Osteocyte (in vitro differentiated cells): ENCODE results near the gene SLC4A11. TPM values are rescaled to one million over a fixed set of nuclear protein-coding genes. Genes with fewer than 3 reads are reported as not detected.

Source experiments
- DNase-seq: peaks from one replicate; pipeline ENCODE4 v3.0.0; 2021; ENCODE audit warnings: mixed read lengths; ENCODE audit not compliant: unreplicated experiment; ENCODE audit errors: extremely low spot score
- H3K27ac Mint-ChIP-seq: one replicate; pipeline ENCODE4 v1.8.0; 2021; ENCODE audit warnings: mild to moderate bottlenecking, mixed read lengths; ENCODE audit not compliant: unreplicated experiment
- H3K27me3 Mint-ChIP-seq: one replicate; pipeline ENCODE4 v1.8.0; 2021; ENCODE audit warnings: mixed read lengths; ENCODE audit not compliant: unreplicated experiment
- H3K36me3 Mint-ChIP-seq: one replicate; pipeline ENCODE4 v1.8.0; 2021; ENCODE audit warnings: mixed read lengths; ENCODE audit not compliant: unreplicated experiment
- H3K4me1 Mint-ChIP-seq: one replicate; pipeline ENCODE4 v1.8.0; 2021; ENCODE audit warnings: mixed read lengths; ENCODE audit not compliant: unreplicated experiment
- H3K4me3 Mint-ChIP-seq: one replicate; pipeline ENCODE4 v1.8.0; 2021; ENCODE audit warnings: mild to moderate bottlenecking, moderate library complexity, mixed read lengths; ENCODE audit not compliant: unreplicated experiment
- H3K9me3 Mint-ChIP-seq: one replicate; pipeline ENCODE4 v1.8.0; 2021; ENCODE audit warnings: mixed read lengths; ENCODE audit not compliant: unreplicated experiment
- total RNA-seq: library from RNA; stranded (reverse); gene quantifications from 2 replicates; pipeline ENCODE4 v1.2.1, GENCODE V29; 2021
- TF ChIP-seq, protein P1 (sequence below): fragments of 200-600 bp; sonication (generic); IDR thresholded peaks from 2 replicates; pipeline ENCODE4 v1.5.0; 2021; ENCODE audit warnings: antibody characterized with exemption, mild to moderate bottlenecking, moderate library complexity

Gene SLC4A11
- total RNA-seq, 1 donor from 2014 or later, result 3.2 TPM

DNA sequence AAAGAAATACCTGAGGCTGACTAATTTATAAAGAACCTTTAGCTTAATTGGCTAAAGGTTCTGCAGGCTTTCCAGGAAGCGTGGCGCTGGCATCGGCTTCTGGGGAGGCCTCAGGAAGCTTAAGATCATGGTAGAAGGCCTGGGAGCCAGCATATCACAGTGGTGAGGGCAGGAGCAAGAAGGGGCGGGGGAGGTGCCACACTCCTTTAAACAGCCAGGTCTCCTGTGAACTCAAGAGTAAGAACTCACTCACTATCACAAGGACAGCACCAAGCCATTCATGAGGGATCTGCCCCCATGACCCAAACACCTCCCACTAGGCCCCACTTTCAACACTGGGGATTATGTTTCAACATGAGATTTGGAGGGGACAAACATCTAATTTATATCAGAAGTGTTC lies 34.4 kb upstream of the SLC4A11 start:
- DNase-seq, result no peak
- Mint-ChIP-seq H3K36me3 (peaks cover 35% of the 10 kb centered on the region), H3K27ac (no peak overlapping the region), H3K9me3 (no peaks in the 10 kb centered on the region), H3K4me1 (peaks cover 4% of the 10 kb centered on the region), H3K27me3 (no peaks in the 10 kb centered on the region), H3K4me3 (no peak overlapping the region)
- TF ChIP-seq, protein P1, sequence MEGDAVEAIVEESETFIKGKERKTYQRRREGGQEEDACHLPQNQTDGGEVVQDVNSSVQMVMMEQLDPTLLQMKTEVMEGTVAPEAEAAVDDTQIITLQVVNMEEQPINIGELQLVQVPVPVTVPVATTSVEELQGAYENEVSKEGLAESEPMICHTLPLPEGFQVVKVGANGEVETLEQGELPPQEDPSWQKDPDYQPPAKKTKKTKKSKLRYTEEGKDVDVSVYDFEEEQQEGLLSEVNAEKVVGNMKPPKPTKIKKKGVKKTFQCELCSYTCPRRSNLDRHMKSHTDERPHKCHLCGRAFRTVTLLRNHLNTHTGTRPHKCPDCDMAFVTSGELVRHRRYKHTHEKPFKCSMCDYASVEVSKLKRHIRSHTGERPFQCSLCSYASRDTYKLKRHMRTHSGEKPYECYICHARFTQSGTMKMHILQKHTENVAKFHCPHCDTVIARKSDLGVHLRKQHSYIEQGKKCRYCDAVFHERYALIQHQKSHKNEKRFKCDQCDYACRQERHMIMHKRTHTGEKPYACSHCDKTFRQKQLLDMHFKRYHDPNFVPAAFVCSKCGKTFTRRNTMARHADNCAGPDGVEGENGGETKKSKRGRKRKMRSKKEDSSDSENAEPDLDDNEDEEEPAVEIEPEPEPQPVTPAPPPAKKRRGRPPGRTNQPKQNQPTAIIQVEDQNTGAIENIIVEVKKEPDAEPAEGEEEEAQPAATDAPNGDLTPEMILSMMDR, result no peak

DNA sequence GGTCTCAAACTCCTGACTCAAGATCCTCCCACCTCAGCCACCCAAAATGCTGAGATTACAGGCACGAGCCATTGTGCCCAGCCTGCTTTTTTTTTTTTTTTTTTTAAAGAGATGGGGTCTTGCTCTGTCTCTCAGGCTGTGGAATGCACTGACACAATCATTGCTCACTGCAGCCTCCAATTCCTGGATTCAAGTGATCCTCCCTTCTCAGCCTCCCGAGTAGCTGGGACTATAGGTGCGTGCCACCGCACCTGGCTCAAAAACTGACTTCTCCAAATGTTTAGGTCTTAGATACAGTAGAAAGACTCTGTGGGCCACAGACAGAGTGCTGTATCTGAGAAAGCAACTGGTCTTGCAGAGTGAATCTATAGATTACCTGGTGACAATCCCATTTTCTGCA lies 31.1 kb upstream of the SLC4A11 start:
- Mint-ChIP-seq H3K27me3 (no peaks in the 10 kb centered on the region), H3K4me1 (no peaks in the 10 kb centered on the region), H3K9me3 (no peaks in the 10 kb centered on the region), H3K36me3 (peaks cover 27% of the 10 kb centered on the region), H3K27ac (no peak overlapping the region), H3K4me3 (no peak overlapping the region)
- no peak for DNase-seq
- TF ChIP-seq, protein P1, result no peak

DNA sequence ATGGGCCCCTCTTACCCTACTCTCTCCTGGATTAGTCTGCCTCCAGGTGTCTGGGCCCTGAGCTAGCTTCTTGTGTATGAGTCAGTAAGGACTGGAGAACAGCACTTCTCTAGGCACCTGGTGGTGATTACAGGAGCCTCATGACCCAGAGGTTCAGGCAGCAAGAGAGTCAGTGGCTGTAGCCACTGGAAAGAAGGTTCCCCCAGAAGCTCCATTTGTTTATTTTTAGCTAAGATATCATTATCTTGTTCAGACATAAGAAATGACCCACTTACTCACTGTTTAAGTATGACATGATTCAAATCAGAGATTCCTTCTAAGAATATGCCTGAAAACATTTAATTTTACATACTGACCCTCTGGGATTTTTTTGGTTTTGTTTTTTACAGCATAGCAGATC lies 23.6 kb upstream of the SLC4A11 start:
- H3K36me3 Mint-ChIP-seq, result peaks cover 40% of the 10 kb centered on the region
- no peak overlapping the region for H3K4me3 Mint-ChIP-seq
- no peaks in the 10 kb centered on the region for H3K9me3 Mint-ChIP-seq
- DNase-seq, result no peak
- TF ChIP-seq, protein P1, result no peak
- H3K27me3 Mint-ChIP-seq, result no peaks in the 10 kb centered on the region
- no peak overlapping the region for H3K27ac Mint-ChIP-seq
- H3K4me1 Mint-ChIP-seq, result peaks cover 2% of the 10 kb centered on the region

DNA sequence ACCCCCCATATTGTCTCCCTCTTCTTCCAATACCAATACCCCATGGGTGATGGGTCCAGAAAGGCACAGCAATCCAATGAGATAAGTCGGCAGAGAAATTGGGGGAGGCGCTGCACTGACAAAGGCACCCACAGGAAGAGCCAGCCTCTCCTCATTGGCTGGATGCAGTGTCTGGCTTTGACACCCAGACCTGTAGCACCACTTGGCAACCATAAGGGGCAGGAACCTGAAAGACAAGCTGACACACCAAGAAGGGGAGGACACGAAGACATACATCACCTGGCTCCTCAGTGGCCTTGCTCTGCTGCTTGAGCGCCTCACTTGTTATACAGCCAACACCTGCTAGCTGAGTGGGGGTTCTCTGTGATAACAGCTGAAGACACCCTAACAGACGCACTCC lies 19.4 kb upstream of the SLC4A11 start:
- Mint-ChIP-seq H3K4me3 (no peak overlapping the region), H3K9me3 (no peaks in the 10 kb centered on the region), H3K27ac (no peak overlapping the region), H3K4me1 (peaks cover 2% of the 10 kb centered on the region), H3K36me3 (peaks cover 51% of the 10 kb centered on the region), H3K27me3 (no peaks in the 10 kb centered on the region)
- DNase-seq, result no peak
- TF ChIP-seq, protein P1, result no peak

DNA sequence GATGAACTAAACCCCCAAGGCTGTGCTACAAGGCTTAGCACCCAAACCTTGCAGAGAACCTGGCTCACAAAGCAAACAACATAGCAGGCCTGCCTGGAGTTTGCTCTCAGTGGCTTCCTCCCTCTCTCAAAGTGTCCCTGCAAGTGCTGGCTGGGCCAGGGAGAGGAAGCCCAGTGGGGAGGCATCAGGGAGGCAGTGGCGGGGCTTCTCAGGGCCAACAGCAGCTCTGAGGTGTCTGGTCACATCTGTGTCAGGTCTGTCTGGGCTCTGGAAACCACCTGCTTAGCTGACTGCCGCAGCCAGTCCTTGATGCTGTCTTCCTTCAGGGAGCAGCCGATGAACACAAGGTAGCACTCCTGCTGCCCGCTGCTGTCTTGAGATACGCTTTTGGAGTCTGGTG lies 16.7 kb upstream of the SLC4A11 start:
- Mint-ChIP-seq H3K27me3 (no peaks in the 10 kb centered on the region), H3K4me1 (no peaks in the 10 kb centered on the region), H3K36me3 (peaks cover 45% of the 10 kb centered on the region), H3K9me3 (no peaks in the 10 kb centered on the region), H3K27ac (no peak overlapping the region), H3K4me3 (no peak overlapping the region)
- no peak for DNase-seq
- TF ChIP-seq, protein P1, result no peak
